OCI-LY7 (cell line): ENCODE results near the gene ACTL7B.

Experiments
- EZH2phosphoT487 ChIP-seq: fragments of 200-600 bp; sonication (generic); IDR thresholded peaks from 2 replicates; pipeline ENCODE4 v1.6.1; 2018; ENCODE audit warnings: low read depth, borderline replicate concordance, mild to moderate bottlenecking, mixed run types, antibody characterized with exemption, low read length, moderate library complexity, mixed read lengths
- TF ChIP-seq, protein P1 (sequence below): fragments of 200-600 bp; sonication (generic); conservative IDR thresholded peaks from 2 replicates; pipeline ENCODE4 v1.5.1; 2014; ENCODE audit warnings: mild to moderate bottlenecking, antibody characterized with exemption, low read length, moderate library complexity, mixed read lengths

DNA sequence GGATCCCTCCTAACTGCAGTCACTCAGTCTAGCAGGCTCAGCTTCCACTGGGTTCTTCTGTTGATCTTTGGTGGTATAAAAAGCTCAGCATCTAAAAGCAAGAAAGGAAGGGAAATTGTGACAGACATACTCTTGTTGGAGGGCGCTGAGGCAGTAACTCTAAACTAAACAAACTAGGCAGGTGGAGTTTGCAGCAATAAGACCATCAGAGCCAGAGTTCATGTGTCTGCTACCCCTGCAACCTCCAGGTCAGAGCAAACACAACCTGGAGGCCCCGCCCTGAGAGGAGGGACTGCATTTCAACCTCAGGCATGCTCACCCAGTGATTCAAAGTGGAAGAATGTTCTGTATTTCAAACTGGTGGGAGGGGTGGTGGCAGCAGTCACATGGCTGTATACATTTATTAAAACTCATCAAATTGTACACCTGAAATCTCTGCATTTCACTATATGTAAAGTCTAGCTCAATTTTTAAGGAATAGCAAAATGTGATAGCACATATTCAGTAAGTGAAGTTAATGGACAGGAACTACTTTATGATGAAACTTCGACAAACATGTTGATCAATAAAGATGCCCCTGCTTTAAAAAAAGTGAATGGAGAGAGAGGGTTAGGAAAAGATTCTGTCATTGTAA, 13.4 kb upstream of the ACTL7B start:
- TF ChIP-seq, protein P1, sequence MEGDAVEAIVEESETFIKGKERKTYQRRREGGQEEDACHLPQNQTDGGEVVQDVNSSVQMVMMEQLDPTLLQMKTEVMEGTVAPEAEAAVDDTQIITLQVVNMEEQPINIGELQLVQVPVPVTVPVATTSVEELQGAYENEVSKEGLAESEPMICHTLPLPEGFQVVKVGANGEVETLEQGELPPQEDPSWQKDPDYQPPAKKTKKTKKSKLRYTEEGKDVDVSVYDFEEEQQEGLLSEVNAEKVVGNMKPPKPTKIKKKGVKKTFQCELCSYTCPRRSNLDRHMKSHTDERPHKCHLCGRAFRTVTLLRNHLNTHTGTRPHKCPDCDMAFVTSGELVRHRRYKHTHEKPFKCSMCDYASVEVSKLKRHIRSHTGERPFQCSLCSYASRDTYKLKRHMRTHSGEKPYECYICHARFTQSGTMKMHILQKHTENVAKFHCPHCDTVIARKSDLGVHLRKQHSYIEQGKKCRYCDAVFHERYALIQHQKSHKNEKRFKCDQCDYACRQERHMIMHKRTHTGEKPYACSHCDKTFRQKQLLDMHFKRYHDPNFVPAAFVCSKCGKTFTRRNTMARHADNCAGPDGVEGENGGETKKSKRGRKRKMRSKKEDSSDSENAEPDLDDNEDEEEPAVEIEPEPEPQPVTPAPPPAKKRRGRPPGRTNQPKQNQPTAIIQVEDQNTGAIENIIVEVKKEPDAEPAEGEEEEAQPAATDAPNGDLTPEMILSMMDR = no peak
- no peak for TF ChIP-seq EZH2phosphoT487
